ENCODE results near the gene PSENEN. TPM values are rescaled to one million over a fixed set of nuclear protein-coding genes. Genes with fewer than 3 reads are reported as not detected.

PSENEN gene
- total RNA-seq, 1 experiment from 2014 or later = 69.7 TPM

DNA sequence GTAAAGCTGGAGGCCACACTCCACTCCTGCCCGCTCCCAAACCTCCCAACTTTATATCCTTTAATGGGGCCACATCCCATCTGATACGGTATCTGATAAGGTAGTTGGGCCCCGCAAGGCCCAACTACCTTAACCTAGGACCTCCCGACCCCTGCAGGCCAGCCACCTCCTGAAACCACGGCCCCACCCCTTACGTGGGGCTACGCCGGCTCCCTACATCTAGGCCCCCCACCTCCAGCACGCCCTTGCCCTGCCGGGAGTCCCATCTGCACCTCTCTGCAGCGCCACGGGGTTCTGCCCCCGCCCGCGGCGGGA lies 5.4 kb upstream of the PSENEN start:
- Mint-ChIP-seq H3K4me3 (peak overlapping the region; percentile 71 to 90), H3K9me3 (no peaks in the 10 kb centered on the region), H3K27ac (no peak overlapping the region), H3K36me3 (ENCODE audit: insufficient read depth in 1 of 3, low read depth in 3 of 3) (peaks cover 28 to 43% (median 37%) of the 10 kb centered on the region in 3 experiments; a peak in 6 of 7 replicates), H3K4me1 (peaks cover 11 to 21% of the 10 kb centered on the region in 2 experiments), H3K27me3 (ENCODE audit: low read depth) (no peaks in the 10 kb centered on the region)
- Histone ChIP-seq H2BK5ac (ENCODE audit: insufficient read length, low read length) (no peak overlapping the region), H4K20me1 (ENCODE audit: control insufficient read depth, insufficient read depth, insufficient read length) (no peaks in the 10 kb centered on the region), H3K4me1 (ENCODE audit: insufficient read depth, low read length) (no peaks in the 10 kb centered on the region), H3K4ac (ENCODE audit: low read depth, low read length) (no peak overlapping the region), H2BK15ac (ENCODE audit: low read depth, low read length) (no peak overlapping the region), H3K9me3 (ENCODE audit: control insufficient read depth, low read depth, low read length) (no peaks in the 10 kb centered on the region), H2AK5ac (ENCODE audit: insufficient read length, low read length) (no peak overlapping the region), H3K79me1 (ENCODE audit: insufficient read depth, low read depth, low read length, poor library complexity, severe bottlenecking) (no peaks in the 10 kb centered on the region), H3K79me2 (ENCODE audit: insufficient read depth, low read length) (no peaks in the 10 kb centered on the region), H3K27ac (ENCODE audit: insufficient read length, low read depth, low read length) (no peak overlapping the region), H2BK12ac (ENCODE audit: insufficient read length, low read depth, low read length) (no peak overlapping the region), H3K18ac (ENCODE audit: insufficient read length, low read depth, low read length) (no peak overlapping the region), H3K9ac (ENCODE audit: extremely low read depth, insufficient read length, low read length) (no peak overlapping the region), H2BK120ac (ENCODE audit: low read depth, low read length, poor library complexity, severe bottlenecking) (no peak overlapping the region), H3K27me3 (ENCODE audit: insufficient read depth, low read length) (no peaks in the 10 kb centered on the region), H4K5ac (ENCODE audit: insufficient read length, low read depth, low read length) (no peak overlapping the region), H3K14ac (ENCODE audit: insufficient read depth, low read length) (no peak overlapping the region), H3K4me2 (ENCODE audit: insufficient read depth, insufficient read length, low read length) (peak overlapping the region; percentile 58), H2AFZ (ENCODE audit: low read length) (no peak overlapping the region), H4K8ac (replicated peaks; ENCODE audit: insufficient read length, low read depth, low read length) (no peak overlapping the region), H3K23me2 (ENCODE audit: insufficient read length, low read depth, low read length, poor library complexity, severe bottlenecking) (peaks cover 12% of the 10 kb centered on the region), H2BK20ac (ENCODE audit: low read depth, low read length, poor library complexity, severe bottlenecking) (no peak overlapping the region), H3K56ac (ENCODE audit: insufficient read length, low read depth, low read length) (no peak overlapping the region), H3T11ph (ENCODE audit: low read length) (no peak overlapping the region), H3K23ac (ENCODE audit: insufficient read length, low read depth, low read length) (no peak overlapping the region), H4K91ac (ENCODE audit: insufficient read length, low read depth, low read length) (no peak overlapping the region)
- no peak for DNase-seq
- WGBS (ENCODE audit: extremely low coverage, insufficient read length, low lambda C conversion rate) = no CpG with 5 or more reads among the region's 16 CpGs
- TF ChIP-seq, protein P1, sequence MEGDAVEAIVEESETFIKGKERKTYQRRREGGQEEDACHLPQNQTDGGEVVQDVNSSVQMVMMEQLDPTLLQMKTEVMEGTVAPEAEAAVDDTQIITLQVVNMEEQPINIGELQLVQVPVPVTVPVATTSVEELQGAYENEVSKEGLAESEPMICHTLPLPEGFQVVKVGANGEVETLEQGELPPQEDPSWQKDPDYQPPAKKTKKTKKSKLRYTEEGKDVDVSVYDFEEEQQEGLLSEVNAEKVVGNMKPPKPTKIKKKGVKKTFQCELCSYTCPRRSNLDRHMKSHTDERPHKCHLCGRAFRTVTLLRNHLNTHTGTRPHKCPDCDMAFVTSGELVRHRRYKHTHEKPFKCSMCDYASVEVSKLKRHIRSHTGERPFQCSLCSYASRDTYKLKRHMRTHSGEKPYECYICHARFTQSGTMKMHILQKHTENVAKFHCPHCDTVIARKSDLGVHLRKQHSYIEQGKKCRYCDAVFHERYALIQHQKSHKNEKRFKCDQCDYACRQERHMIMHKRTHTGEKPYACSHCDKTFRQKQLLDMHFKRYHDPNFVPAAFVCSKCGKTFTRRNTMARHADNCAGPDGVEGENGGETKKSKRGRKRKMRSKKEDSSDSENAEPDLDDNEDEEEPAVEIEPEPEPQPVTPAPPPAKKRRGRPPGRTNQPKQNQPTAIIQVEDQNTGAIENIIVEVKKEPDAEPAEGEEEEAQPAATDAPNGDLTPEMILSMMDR (conservative IDR thresholded peaks at IDR 0.05) = no peak
